ENCODE data around the gene ATP6V1C2. TPM values are rescaled to one million over a fixed set of nuclear protein-coding genes. Genes with fewer than 3 reads are reported as not detected.

The ATP6V1C2 gene
- total RNA-seq, 1 experiment from 2014 or later = 2.0 TPM

- Histone ChIP-seq H4K20me1 (ENCODE audit: insufficient read depth) (no peaks in the 10 kb centered on the region), H3K4me3 (replicated peaks in 1 of 2; ENCODE audit: low read depth in 1 of 2, low read length in 2 of 2) (no peak overlapping the region), H3K27me3 (ENCODE audit: insufficient read depth, low read length) (no peaks in the 10 kb centered on the region), H3K27ac (ENCODE audit: low read depth, low read length) (no peak overlapping the region), H3K9me2 (ENCODE audit: insufficient read depth) (no peaks in the 10 kb centered on the region), H3K36me3 (ENCODE audit: control insufficient read depth in 1 of 2, insufficient read depth in 2 of 2, low read length in 2 of 2) (no peaks in the 10 kb centered on the region), H3K79me2 (ENCODE audit: insufficient read depth, low read length) (no peaks in the 10 kb centered on the region), H3K4me2 (ENCODE audit: low read length) (no peak overlapping the region), H3K9ac (ENCODE audit: low read length) (no peak overlapping the region), H3K4me1 (ENCODE audit: control insufficient read depth in 1 of 2, insufficient read depth in 2 of 2, low read length in 2 of 2) (peaks cover 0 to 10% of the 10 kb centered on the region in 2 experiments; a peak in 2 of 4 replicates), H3K9me3 (ENCODE audit: control insufficient read depth in 1 of 2, insufficient read depth in 1 of 2, low read depth in 1 of 2, low read length in 2 of 2) (no peaks in the 10 kb centered on the region), H2AFZ (ENCODE audit: low read depth, low read length, poor library complexity, severe bottlenecking) (no peak overlapping the region)
- no TSS peak for BruUV-seq (replicated peaks)
- POLR2A ChIA-PET = no interaction called here
- TF ChIP-seq POLR2A (IDR thresholded peaks at IDR 0.05; ENCODE audit: borderline replicate concordance, extremely low read depth, insufficient read depth, insufficient read length) = no peak
- no peak for TF ChIP-seq CBX3 (IDR thresholded peaks at IDR 0.05; ENCODE audit: low read depth)
- no peak for TF ChIP-seq REST (IDR thresholded peaks at IDR 0.05; ENCODE audit: low read depth)
- TF ChIP-seq EZH2phosphoT487 (IDR thresholded peaks at IDR 0.05; ENCODE audit: borderline replicate concordance) = no peak
- TF ChIP-seq FOSL1 (IDR thresholded peaks at IDR 0.05; ENCODE audit: low read depth) = no peak
- no peak for TF ChIP-seq YY1 (IDR thresholded peaks at IDR 0.05; ENCODE audit: extremely low read depth, insufficient replicate concordance, low read depth, low read length)
- no peak for TF ChIP-seq RAD21 (IDR thresholded peaks at IDR 0.05; ENCODE audit: low read depth)
- no peak for TF ChIP-seq EZH2 (IDR thresholded peaks at IDR 0.05)
- no peak for TF ChIP-seq ATF3 (IDR thresholded peaks at IDR 0.05)
- TF ChIP-seq CTCF (IDR thresholded peaks at IDR 0.05 in 2 of 3, conservative IDR thresholded peaks at IDR 0.05 in 1 of 3; ENCODE audit: borderline replicate concordance in 1 of 3, insufficient read depth in 1 of 3, low read depth in 2 of 3, low read length in 2 of 3) = no peak
- no peak for TF ChIP-seq SIN3A (IDR thresholded peaks at IDR 0.05; ENCODE audit: low read depth)
- TF ChIP-seq ZFX (IDR thresholded peaks at IDR 0.05) = no peak
- TF ChIP-seq ZBTB33 (IDR thresholded peaks at IDR 0.05; ENCODE audit: extremely low read depth, insufficient replicate concordance, low read length) = no peak
- no peak for TF ChIP-seq MAX (IDR thresholded peaks at IDR 0.05)
- no peak for TF ChIP-seq POLR2AphosphoS5 (IDR thresholded peaks at IDR 0.05; ENCODE audit: low read depth, low read length)
- no peak for DNase-seq (ENCODE audit: low read depth, low spot score)
- intact Hi-C loops (cut with micrococcal nuclease) = loop anchor here (5.0 kb wide), 1 partner anchor 112 kb away; no protein-coding TSS in a partner anchor
- RAD21 ChIA-PET (ENCODE audit: low non-redundant PET in 1 of 2, low total read pairs in 2 of 2, uncharacterized antibody in 2 of 2, unreplicated experiment in 2 of 2) = no interaction called here
- ATAC-seq = no peak
- CTCF ChIA-PET = interaction anchor here (0.9 kb wide), 1 partner anchor 310 kb away, joined by 3 read pairs; no protein-coding TSS in a partner anchor
Measured at GRCh38 chr2:10818984-10819383, 97.6 kb downstream of the ATP6V1C2 start.

Measured in HCT116 (cell line).